HepG2 (cell line): ENCODE data around the gene MAPKAPK3.

Source experiments
- HNF4A ChIP-seq: sonication (generic); formaldehyde crosslinking; IDR thresholded peaks from 2 replicates; pipeline ENCODE4 v1.4.0; 2020; ENCODE audit warnings: missing genetic modification reagents
- U2AF1 ChIP-seq: fragments of 200-400 bp; formaldehyde crosslinking; optimal IDR thresholded peaks from 2 replicates; pipeline ENCODE3; 2017; ENCODE audit warnings: mild to moderate bottlenecking, low read depth, low read length

DNA sequence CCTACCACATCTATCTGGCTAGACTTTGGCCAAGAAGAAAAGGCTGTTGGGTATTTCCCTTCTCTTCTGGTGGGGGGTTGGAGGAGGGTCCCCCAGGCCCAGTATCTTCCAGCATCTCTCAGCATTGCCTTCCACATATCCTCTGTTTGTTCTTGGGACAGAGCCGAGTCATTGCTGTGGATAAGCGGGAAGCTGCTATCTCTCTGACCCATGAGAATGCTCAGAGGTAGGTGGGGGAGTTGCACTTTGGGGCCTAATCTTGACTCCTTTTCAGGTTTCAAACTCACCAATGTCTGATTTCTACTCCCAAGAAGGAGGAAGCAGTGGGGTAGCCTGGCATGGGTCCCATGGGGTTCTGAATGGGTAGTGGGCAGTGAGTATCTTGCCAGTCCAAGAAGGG, 39.6 kb upstream of the MAPKAPK3 start:
- TF ChIP-seq U2AF1 (no peak), HNF4A (no peak)
